GM13976 (cell line): ENCODE data around the gene CCDC174.

Experiments
- DNase-seq: peaks from one replicate; pipeline ENCODE4 v3.0.0; 2012; ENCODE audit warnings: low spot score
- in situ Hi-C: fragments of 300-500 bp; cut with MboI; formaldehyde crosslinking; loops from one replicate; pipeline ENCODE4 v1.12.0; 2022; ENCODE audit warnings: low sequenced_read_pairs, mixed read lengths, inconsistent platforms; ENCODE audit not compliant: unreplicated experiment
- TF ChIP-seq, protein P1 (sequence below): IDR thresholded peaks from 2 replicates; pipeline ENCODE4 v1.5.1; 2012; ENCODE audit warnings: borderline replicate concordance, mild to moderate bottlenecking; ENCODE audit not compliant: insufficient read depth; ENCODE audit errors: extremely low read depth, missing control alignments, control extremely low read depth

CCDC174 gene

GRCh38 chr3:14703128-14703750, 51.7 kb downstream of the CCDC174 start:
- TF ChIP-seq, protein P1, sequence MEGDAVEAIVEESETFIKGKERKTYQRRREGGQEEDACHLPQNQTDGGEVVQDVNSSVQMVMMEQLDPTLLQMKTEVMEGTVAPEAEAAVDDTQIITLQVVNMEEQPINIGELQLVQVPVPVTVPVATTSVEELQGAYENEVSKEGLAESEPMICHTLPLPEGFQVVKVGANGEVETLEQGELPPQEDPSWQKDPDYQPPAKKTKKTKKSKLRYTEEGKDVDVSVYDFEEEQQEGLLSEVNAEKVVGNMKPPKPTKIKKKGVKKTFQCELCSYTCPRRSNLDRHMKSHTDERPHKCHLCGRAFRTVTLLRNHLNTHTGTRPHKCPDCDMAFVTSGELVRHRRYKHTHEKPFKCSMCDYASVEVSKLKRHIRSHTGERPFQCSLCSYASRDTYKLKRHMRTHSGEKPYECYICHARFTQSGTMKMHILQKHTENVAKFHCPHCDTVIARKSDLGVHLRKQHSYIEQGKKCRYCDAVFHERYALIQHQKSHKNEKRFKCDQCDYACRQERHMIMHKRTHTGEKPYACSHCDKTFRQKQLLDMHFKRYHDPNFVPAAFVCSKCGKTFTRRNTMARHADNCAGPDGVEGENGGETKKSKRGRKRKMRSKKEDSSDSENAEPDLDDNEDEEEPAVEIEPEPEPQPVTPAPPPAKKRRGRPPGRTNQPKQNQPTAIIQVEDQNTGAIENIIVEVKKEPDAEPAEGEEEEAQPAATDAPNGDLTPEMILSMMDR = no peak
- DNase-seq = no peak
- in situ Hi-C loops = no loop called here

DNA sequence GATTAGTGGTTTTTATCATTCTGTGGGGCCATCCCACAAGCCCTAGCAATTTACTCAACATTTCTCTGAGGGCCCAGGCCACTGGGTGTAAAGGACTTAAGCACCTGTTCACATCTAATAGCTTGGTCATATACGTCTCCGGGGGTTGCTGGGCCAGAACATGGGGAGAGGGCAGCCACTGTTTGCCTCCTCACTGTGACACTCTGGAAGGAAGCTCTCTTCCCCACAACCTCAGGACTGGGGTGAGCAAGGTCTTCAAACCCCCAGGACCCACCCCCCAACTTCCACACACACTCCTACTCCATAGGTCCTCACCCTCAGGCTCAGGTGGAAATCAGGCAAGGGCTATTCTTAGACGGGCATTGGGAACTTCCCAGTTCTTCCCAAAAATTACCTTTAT, 52.2 kb downstream of the CCDC174 start:
- no peak for DNase-seq
- in situ Hi-C loops = no loop called here
- TF ChIP-seq, protein P1 = no peak

- no peak for DNase-seq
- in situ Hi-C loops = no loop called here
- TF ChIP-seq, protein P1 = no peak
Measured at GRCh38 chr3:14706096-14706495, 54.5 kb downstream of the CCDC174 start.

DNA sequence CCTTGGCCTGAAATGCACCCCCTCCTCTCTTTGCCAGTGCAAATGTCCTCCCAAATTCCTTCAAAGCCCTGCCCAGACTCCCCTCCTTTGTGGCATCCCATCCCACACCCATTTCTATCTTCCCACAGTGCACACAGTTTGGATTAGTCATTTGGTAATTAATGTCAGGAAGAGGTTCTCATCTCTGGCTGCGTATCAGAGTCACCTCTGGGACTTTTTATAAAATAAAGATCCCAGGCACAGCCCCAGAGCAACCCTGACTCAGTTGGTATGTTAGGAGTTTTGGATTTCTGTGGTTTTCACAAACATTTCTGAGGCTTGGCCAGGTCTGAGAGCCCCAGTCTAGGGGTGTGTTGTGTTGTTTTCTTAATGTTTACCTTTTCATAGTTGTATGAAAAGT, 65.0 kb downstream of the CCDC174 start:
- in situ Hi-C loops = no loop called here
- DNase-seq = no peak
- TF ChIP-seq, protein P1 = no peak

GRCh38 chr3:14717307-14717706, 65.7 kb downstream of the CCDC174 start:
- DNase-seq = no peak
- TF ChIP-seq, protein P1 = no peak
- in situ Hi-C loops = no loop called here

DNA sequence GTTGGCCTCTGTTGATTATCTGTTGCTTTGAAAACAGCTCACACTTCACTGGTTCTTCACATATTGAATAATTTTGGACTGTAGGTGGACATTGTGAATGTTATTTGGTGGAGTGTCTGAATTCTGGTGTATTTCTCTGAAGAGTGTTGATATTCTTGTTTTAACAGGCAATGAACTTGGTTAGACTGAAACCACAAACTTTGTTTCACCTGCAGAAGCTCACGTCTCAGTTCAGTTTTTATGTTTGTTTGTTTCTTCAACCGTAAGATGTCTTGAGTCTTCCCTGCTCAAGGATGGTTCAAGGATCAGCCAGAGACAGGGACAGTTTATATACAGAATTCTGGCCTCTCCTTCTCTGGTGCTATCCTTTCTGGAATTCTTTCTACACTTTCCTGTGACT, 67.0 kb downstream of the CCDC174 start:
- TF ChIP-seq, protein P1 = no peak
- DNase-seq = no peak
- in situ Hi-C loops = no loop called here
